ENCODE results near the gene GRIK3.

The GRIK3 gene

DNA sequence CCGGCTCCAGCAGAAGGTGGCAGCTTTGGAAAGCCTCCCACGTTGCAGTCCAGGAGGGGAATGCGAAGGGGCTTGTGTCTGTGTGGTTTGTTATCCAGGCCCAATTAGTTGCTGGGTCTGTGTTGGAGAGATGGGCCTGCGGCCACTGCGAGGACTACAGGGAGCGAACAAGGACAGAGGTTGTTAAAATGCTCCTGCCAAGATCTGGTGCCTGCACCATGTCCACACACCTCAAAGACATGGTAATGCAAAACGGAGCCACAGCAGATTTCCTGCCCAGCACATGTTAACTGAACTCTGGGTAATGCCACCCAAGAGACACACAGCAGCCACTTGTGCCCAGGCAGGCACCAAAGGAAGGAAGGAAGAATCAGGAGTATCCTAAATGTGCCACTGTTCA is 18.6 kb downstream of the GRIK3 start:
- ChIA-PET CTCF (no interaction called here), POLR2A (no interaction called here)
- TF ChIP-seq SUZ12 (IDR thresholded peaks at IDR 0.05) (no peak), SP1 (IDR thresholded peaks at IDR 0.05) (no peak), HDGF (IDR thresholded peaks at IDR 0.05; ENCODE audit: borderline replicate concordance) (no peak), CTBP1 (IDR thresholded peaks at IDR 0.05; ENCODE audit: borderline replicate concordance) (no peak), ZNF384 (IDR thresholded peaks at IDR 0.05) (no peak), TARDBP (IDR thresholded peaks at IDR 0.05) (no peak), LEF1 (IDR thresholded peaks at IDR 0.05; ENCODE audit: borderline replicate concordance) (no peak), FOXM1 (IDR thresholded peaks at IDR 0.05; ENCODE audit: borderline replicate concordance) (no peak), ARNT (IDR thresholded peaks at IDR 0.05) (no peak), ELF4 (IDR thresholded peaks at IDR 0.05) (no peak), L3MBTL2 (conservative IDR thresholded peaks at IDR 0.05) (no peak), BHLHE40 (IDR thresholded peaks at IDR 0.05; ENCODE audit: borderline replicate concordance) (no peak)
- TF ChIP-seq, protein P1, sequence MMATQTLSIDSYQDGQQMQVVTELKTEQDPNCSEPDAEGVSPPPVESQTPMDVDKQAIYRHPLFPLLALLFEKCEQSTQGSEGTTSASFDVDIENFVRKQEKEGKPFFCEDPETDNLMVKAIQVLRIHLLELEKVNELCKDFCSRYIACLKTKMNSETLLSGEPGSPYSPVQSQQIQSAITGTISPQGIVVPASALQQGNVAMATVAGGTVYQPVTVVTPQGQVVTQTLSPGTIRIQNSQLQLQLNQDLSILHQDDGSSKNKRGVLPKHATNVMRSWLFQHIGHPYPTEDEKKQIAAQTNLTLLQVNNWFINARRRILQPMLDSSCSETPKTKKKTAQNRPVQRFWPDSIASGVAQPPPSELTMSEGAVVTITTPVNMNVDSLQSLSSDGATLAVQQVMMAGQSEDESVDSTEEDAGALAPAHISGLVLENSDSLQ (IDR thresholded peaks at IDR 0.05): no peak
- DNase-seq (ENCODE audit: extremely low spot score): no peak

DNA sequence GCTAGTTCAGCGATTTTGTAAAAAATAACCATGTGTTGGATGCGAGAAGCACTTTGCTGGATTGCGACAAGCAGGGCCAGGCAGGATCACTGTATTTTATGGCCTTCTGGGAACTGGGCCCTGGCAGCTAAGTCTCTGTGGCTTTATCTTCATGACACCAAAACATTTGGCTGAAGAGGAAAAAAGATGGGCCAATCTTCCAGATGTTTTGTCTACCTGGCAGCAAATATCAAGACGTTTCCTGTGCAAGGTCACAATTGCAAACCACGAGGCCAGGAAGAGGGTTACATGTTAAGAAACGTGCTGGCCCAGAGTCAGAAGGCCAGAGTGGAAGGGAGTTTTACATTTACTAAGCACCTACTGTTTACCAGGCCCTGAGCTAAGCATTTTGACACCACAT is 22.1 kb downstream of the GRIK3 start:
- CTCF ChIA-PET: no interaction called here
- TF ChIP-seq ELF4 (IDR thresholded peaks at IDR 0.05) (no peak), BHLHE40 (IDR thresholded peaks at IDR 0.05; ENCODE audit: borderline replicate concordance) (no peak), ZNF384 (IDR thresholded peaks at IDR 0.05) (no peak), NFRKB (IDR thresholded peaks at IDR 0.05) (no peak), FOXK2 (IDR thresholded peaks at IDR 0.05) (no peak), SP1 (IDR thresholded peaks at IDR 0.05) (no peak), SUZ12 (IDR thresholded peaks at IDR 0.05) (no peak), L3MBTL2 (conservative IDR thresholded peaks at IDR 0.05) (no peak), LEF1 (IDR thresholded peaks at IDR 0.05; ENCODE audit: borderline replicate concordance) (no peak), FOXA1 (IDR thresholded peaks at IDR 0.05) (no peak), HDGF (IDR thresholded peaks at IDR 0.05; ENCODE audit: borderline replicate concordance) (no peak), TARDBP (IDR thresholded peaks at IDR 0.05) (no peak), ARNT (IDR thresholded peaks at IDR 0.05) (no peak), FOXM1 (IDR thresholded peaks at IDR 0.05; ENCODE audit: borderline replicate concordance) (no peak), CTBP1 (IDR thresholded peaks at IDR 0.05; ENCODE audit: borderline replicate concordance) (no peak)
- TF ChIP-seq, protein P1 (IDR thresholded peaks at IDR 0.05): no peak
- POLR2A ChIA-PET: no interaction called here
- DNase-seq (ENCODE audit: extremely low spot score): no peak

DNA sequence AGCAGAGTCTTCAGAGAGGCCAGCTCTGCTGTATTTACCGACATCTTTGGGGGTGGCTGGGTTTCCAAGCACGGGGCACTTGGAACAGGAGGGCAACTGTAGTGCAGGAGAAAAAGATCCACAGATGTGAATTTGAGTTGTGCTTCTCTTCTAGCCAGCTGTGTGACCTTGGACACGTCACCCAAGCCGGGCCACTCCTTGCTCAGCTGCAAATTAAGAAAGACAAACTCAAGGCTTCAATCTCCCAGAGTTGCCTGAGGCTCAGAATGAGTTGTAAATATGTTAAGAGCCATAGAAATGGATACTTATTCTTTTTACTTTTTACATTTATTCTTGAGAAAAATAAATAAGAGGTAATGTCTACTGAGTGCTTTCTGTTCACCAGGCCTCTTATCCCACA is 24.3 kb downstream of the GRIK3 start:
- ChIA-PET CTCF (no interaction called here), POLR2A (no interaction called here)
- no peak for DNase-seq (ENCODE audit: extremely low spot score)
- TF ChIP-seq ELF4 (IDR thresholded peaks at IDR 0.05) (no peak), CTBP1 (IDR thresholded peaks at IDR 0.05; ENCODE audit: borderline replicate concordance) (no peak), SUZ12 (IDR thresholded peaks at IDR 0.05) (no peak), ARNT (IDR thresholded peaks at IDR 0.05) (no peak), SP1 (IDR thresholded peaks at IDR 0.05) (no peak), HDGF (IDR thresholded peaks at IDR 0.05; ENCODE audit: borderline replicate concordance) (no peak), BHLHE40 (IDR thresholded peaks at IDR 0.05; ENCODE audit: borderline replicate concordance) (no peak), FOXK2 (IDR thresholded peaks at IDR 0.05) (no peak), LEF1 (IDR thresholded peaks at IDR 0.05; ENCODE audit: borderline replicate concordance) (no peak), FOXA1 (IDR thresholded peaks at IDR 0.05) (no peak), ZNF384 (IDR thresholded peaks at IDR 0.05) (no peak), L3MBTL2 (conservative IDR thresholded peaks at IDR 0.05) (no peak), NFRKB (IDR thresholded peaks at IDR 0.05) (no peak), TARDBP (IDR thresholded peaks at IDR 0.05) (no peak), FOXM1 (IDR thresholded peaks at IDR 0.05; ENCODE audit: borderline replicate concordance) (no peak)
- TF ChIP-seq, protein P1 (IDR thresholded peaks at IDR 0.05): no peak

DNA sequence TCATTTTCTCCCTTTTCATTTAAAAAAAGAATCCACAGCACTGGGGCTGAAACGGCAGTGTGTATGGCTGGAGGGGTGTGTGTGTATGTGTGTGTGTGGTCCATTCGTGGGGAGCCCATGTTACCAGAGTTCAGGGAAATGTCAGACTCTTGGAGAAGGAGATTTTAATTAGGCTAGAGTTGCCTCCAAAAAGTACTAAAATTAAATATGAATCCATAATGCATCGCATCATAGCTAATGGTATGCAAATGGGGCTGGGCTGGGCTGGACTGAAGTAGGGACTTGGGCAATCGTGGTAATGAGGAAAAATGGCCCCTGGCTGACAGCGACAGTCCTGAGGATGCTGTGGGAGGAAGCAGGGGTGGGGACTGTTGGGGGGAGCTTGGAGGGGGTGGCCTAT is 24.8 kb downstream of the GRIK3 start:
- CTCF ChIA-PET: no interaction called here
- TF ChIP-seq FOXK2 (IDR thresholded peaks at IDR 0.05) (no peak), ZNF384 (IDR thresholded peaks at IDR 0.05) (no peak), L3MBTL2 (conservative IDR thresholded peaks at IDR 0.05) (no peak), HDGF (IDR thresholded peaks at IDR 0.05; ENCODE audit: borderline replicate concordance) (no peak), SUZ12 (IDR thresholded peaks at IDR 0.05) (no peak), NFRKB (IDR thresholded peaks at IDR 0.05) (no peak), TARDBP (IDR thresholded peaks at IDR 0.05) (no peak), FOXM1 (IDR thresholded peaks at IDR 0.05; ENCODE audit: borderline replicate concordance) (no peak)
- POLR2A ChIA-PET: no interaction called here
- DNase-seq (ENCODE audit: extremely low spot score): no peak

DNA sequence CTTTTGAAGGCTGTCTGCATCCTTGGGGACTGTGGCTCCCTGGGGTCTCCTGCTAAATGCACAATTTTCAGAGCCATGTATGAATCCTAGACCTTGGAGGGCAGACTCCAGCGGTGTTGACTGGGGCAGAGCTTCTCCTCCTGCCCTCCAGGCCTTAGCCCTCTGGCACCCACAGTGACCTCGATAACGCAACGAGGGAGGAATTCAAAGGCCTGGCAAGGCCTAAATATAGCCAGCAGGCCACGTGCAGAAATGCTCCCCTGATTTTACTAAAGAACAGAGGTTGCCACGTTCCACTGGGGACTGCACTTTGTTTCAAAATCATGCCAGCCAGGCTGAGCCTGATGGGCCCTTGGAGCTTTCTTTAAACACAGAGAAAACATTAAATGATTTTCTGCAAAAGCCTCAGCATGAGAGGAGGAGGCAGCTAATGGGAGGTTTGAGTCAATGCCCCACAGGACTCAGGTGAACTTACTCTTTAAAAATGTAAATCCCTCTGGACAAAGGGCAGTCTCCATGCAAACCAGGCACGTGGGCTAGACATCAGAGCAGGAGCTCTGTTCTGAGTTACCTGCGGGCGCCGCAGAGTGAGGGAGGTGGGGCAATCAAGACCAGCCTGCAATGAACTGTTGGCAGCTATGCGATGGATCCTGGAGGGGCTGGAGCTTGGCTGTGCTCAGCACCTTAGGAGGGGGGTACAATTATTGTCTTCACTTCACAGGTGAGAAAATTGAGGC is 28.0 kb downstream of the GRIK3 start:
- ChIA-PET CTCF (no interaction called here), POLR2A (no interaction called here)
- TF ChIP-seq FOXM1 (IDR thresholded peaks at IDR 0.05; ENCODE audit: borderline replicate concordance): no peak
- DNase-seq (ENCODE audit: extremely low spot score): no peak

DNA sequence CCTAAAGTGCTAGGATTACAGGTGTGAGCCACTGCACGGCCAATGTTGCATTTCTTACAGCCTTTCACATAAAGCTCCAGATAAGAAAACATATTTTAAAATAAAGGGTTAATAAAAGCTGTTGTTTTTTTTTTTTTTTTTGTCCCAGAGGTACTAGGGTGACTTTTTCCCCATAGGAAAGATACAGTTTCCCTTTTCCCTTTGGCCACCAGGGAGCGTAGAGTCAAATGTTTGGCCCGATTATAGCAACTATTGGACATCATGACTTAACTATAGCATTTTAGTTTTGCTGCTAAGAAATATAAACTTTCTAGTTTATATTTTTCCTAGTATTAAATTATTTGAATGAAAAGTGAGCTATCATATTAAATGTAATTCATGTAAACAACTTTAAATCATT is 31.4 kb downstream of the GRIK3 start:
- DNase-seq (ENCODE audit: extremely low spot score): no peak
- ChIA-PET CTCF (interaction anchor here (0.7 kb wide), 1 partner anchor 12 kb away, joined by 4 read pairs; no protein-coding TSS in a partner anchor), POLR2A (no interaction called here)
- TF ChIP-seq ELF4 (IDR thresholded peaks at IDR 0.05): no peak
- TF ChIP-seq TARDBP (IDR thresholded peaks at IDR 0.05): no peak
- TF ChIP-seq L3MBTL2 (conservative IDR thresholded peaks at IDR 0.05): no peak
- TF ChIP-seq SUZ12 (IDR thresholded peaks at IDR 0.05): no peak
- no peak for TF ChIP-seq HDGF (IDR thresholded peaks at IDR 0.05; ENCODE audit: borderline replicate concordance)
- no peak for TF ChIP-seq NFRKB (IDR thresholded peaks at IDR 0.05)
- no peak for TF ChIP-seq LEF1 (IDR thresholded peaks at IDR 0.05; ENCODE audit: borderline replicate concordance)
- TF ChIP-seq, protein P1 (IDR thresholded peaks at IDR 0.05): no peak
- TF ChIP-seq ARNT (IDR thresholded peaks at IDR 0.05): no peak
- no peak for TF ChIP-seq FOXM1 (IDR thresholded peaks at IDR 0.05; ENCODE audit: borderline replicate concordance)
- no peak for TF ChIP-seq BHLHE40 (IDR thresholded peaks at IDR 0.05; ENCODE audit: borderline replicate concordance)

Measured in HEK293T (cell line).